DOHH2 (cell line): ENCODE data around the gene TRMU.

Experiments
- EZH2phosphoT487 ChIP-seq: fragments of 200-600 bp; sonication (generic); IDR thresholded peaks from 2 replicates; pipeline ENCODE4 v1.6.1; 2017; ENCODE audit warnings: borderline replicate concordance, mild to moderate bottlenecking, antibody characterized with exemption, low read length, moderate library complexity, mixed read lengths
- TF ChIP-seq, protein P1 (sequence below): fragments of 200-600 bp; sonication (generic); IDR thresholded peaks from one replicate; pipeline ENCODE4 v1.5.1; 2014; ENCODE audit warnings: antibody characterized with exemption, mild to moderate bottlenecking, low read depth, low read length; ENCODE audit not compliant: poor library complexity, severe bottlenecking

DNA sequence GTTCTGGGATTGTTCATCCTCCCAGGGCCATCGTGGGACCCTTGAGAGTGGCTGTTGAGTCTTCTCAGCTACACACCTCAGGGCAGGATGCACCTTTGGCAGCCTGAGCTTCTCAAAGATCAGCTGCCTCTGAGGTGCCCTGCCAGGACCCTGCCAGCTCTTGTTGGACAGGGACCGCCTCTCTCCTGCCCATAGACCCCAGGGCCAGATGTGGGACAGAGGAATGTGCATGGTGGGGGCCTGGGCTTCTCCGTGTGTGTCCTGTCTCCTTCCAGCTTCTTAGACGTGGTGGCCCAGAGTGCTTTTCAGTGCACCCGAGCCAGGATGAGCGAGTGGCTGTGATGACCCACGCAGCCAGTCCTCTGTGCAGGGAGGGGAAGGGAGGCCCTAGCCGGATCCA lies 5.9 kb upstream of the TRMU start:
- TF ChIP-seq, protein P1, sequence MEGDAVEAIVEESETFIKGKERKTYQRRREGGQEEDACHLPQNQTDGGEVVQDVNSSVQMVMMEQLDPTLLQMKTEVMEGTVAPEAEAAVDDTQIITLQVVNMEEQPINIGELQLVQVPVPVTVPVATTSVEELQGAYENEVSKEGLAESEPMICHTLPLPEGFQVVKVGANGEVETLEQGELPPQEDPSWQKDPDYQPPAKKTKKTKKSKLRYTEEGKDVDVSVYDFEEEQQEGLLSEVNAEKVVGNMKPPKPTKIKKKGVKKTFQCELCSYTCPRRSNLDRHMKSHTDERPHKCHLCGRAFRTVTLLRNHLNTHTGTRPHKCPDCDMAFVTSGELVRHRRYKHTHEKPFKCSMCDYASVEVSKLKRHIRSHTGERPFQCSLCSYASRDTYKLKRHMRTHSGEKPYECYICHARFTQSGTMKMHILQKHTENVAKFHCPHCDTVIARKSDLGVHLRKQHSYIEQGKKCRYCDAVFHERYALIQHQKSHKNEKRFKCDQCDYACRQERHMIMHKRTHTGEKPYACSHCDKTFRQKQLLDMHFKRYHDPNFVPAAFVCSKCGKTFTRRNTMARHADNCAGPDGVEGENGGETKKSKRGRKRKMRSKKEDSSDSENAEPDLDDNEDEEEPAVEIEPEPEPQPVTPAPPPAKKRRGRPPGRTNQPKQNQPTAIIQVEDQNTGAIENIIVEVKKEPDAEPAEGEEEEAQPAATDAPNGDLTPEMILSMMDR = no peak
- TF ChIP-seq EZH2phosphoT487 = no peak
